ENCODE measurements around the gene GINS2. TPM values are rescaled to one million over a fixed set of nuclear protein-coding genes. Genes with fewer than 3 reads are reported as not detected.

Gene GINS2
- total RNA-seq, 1 experiment from 2014 or later: 52.7 TPM

DNA sequence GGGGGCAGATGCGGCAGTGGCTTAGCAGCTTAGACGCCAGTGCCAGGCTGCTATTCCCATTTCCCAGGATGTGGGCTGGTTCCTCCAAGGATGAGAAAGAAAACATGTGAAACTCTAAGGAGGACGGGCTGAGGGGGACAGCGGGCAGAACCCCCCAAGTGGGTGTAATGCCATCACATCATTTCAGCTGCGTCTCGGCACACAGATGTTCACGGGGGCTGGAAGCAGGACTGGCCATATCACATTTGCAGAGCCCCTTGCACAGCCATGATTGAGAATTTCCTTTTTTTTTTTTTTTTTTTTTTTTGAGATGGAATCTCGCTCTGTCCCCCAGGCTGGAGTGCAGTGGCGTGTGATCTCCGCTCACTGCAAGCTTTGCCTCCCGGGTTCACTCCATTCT is 15.3 kb upstream of the GINS2 start:
- H3T11ph ChIP-seq (ENCODE audit: low read length): no peak overlapping the region
- no peak overlapping the region for H2BK15ac ChIP-seq (ENCODE audit: low read depth, low read length)
- Mint-ChIP-seq H3K27ac (no peak overlapping the region), H3K4me3 (no peak overlapping the region), H3K36me3 (ENCODE audit: insufficient read depth in 1 of 3, low read depth in 3 of 3) (no peaks in the 10 kb centered on the region), H3K27me3 (ENCODE audit: low read depth) (peaks cover 9% of the 10 kb centered on the region), H3K4me1 (peaks cover 7 to 9% of the 10 kb centered on the region in 2 experiments), H3K9me3 (no peaks in the 10 kb centered on the region)
- H2BK12ac ChIP-seq (ENCODE audit: insufficient read length, low read depth, low read length): no peak overlapping the region
- H3K4ac ChIP-seq (ENCODE audit: low read depth, low read length): no peak overlapping the region
- TF ChIP-seq, protein P1, sequence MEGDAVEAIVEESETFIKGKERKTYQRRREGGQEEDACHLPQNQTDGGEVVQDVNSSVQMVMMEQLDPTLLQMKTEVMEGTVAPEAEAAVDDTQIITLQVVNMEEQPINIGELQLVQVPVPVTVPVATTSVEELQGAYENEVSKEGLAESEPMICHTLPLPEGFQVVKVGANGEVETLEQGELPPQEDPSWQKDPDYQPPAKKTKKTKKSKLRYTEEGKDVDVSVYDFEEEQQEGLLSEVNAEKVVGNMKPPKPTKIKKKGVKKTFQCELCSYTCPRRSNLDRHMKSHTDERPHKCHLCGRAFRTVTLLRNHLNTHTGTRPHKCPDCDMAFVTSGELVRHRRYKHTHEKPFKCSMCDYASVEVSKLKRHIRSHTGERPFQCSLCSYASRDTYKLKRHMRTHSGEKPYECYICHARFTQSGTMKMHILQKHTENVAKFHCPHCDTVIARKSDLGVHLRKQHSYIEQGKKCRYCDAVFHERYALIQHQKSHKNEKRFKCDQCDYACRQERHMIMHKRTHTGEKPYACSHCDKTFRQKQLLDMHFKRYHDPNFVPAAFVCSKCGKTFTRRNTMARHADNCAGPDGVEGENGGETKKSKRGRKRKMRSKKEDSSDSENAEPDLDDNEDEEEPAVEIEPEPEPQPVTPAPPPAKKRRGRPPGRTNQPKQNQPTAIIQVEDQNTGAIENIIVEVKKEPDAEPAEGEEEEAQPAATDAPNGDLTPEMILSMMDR (conservative IDR thresholded peaks at IDR 0.05): no peak
- no peak overlapping the region for H3K23ac ChIP-seq (ENCODE audit: insufficient read length, low read depth, low read length)
- no peak overlapping the region for H2AFZ ChIP-seq (ENCODE audit: low read length)
- no peak overlapping the region for H3K4me2 ChIP-seq (ENCODE audit: insufficient read depth, insufficient read length, low read length)
- WGBS (ENCODE audit: extremely low coverage, insufficient read length, low lambda C conversion rate): no CpG with 5 or more reads among the region's 11 CpGs
- H2BK120ac ChIP-seq (ENCODE audit: low read depth, low read length, poor library complexity, severe bottlenecking): no peak overlapping the region
- H3K56ac ChIP-seq (ENCODE audit: insufficient read length, low read depth, low read length): no peak overlapping the region
- no peaks in the 10 kb centered on the region for H3K79me1 ChIP-seq (ENCODE audit: insufficient read depth, low read depth, low read length, poor library complexity, severe bottlenecking)
- H4K91ac ChIP-seq (ENCODE audit: insufficient read length, low read depth, low read length): no peak overlapping the region
- H3K14ac ChIP-seq (ENCODE audit: insufficient read depth, low read length): no peak overlapping the region
- H2AK5ac ChIP-seq (ENCODE audit: insufficient read length, low read length): no peak overlapping the region
- H3K27me3 ChIP-seq (ENCODE audit: insufficient read depth, low read length): no peaks in the 10 kb centered on the region
- H3K27ac ChIP-seq (ENCODE audit: insufficient read length, low read depth, low read length): no peak overlapping the region
- H3K79me2 ChIP-seq (ENCODE audit: insufficient read depth, low read length): no peaks in the 10 kb centered on the region
- no peak overlapping the region for H2BK5ac ChIP-seq (ENCODE audit: insufficient read length, low read length)
- peaks cover under 1% of the 10 kb centered on the region for H3K23me2 ChIP-seq (ENCODE audit: insufficient read length, low read depth, low read length, poor library complexity, severe bottlenecking)
- peaks cover 3% of the 10 kb centered on the region; the same call in 1 of the 2 replicates for H3K4me1 ChIP-seq (ENCODE audit: insufficient read depth, low read length)
- H4K8ac ChIP-seq (replicated peaks; ENCODE audit: insufficient read length, low read depth, low read length): no peak overlapping the region
- H3K18ac ChIP-seq (ENCODE audit: insufficient read length, low read depth, low read length): no peak overlapping the region
- no peaks in the 10 kb centered on the region for H4K20me1 ChIP-seq (ENCODE audit: control insufficient read depth, insufficient read depth, insufficient read length)
- H2BK20ac ChIP-seq (ENCODE audit: low read depth, low read length, poor library complexity, severe bottlenecking): no peak overlapping the region
- no peak overlapping the region for H3K9ac ChIP-seq (ENCODE audit: extremely low read depth, insufficient read length, low read length)
- no peaks in the 10 kb centered on the region for H3K9me3 ChIP-seq (ENCODE audit: control insufficient read depth, low read depth, low read length)
- DNase-seq: no peak
- H4K5ac ChIP-seq (ENCODE audit: insufficient read length, low read depth, low read length): no peak overlapping the region
